NCI-H1694 (cell line): ENCODE results near the gene PSMA8.
"Not testable (repeated sequence)": the region's sequence is repeated elsewhere in the genome, so short reads cannot be mapped to it uniquely, and the experiment has no call there.

Experiments
- DNase-seq: peaks from one replicate; lab custom pipeline; 2025; lab: John Stamatoyannopoulos, UW

Gene PSMA8

DNA sequence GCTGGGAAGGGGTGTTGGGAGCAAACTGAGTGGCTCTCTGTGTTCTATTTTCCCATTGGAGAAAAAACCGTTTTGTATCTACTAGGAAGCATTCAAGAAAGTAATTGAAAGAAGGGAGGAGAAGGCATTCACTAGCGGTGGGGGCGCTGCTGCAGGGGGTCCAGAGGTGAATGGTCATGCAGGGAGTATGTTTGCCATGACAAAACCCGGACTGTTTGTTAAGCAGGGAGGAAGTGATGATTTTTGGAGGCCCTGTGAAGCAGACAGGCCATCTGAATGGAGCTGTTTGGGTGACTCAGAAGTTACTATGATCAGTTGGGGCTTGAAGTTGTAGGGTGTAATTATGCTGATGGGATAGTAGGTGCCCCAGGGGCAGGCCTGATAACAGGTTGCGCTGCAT, 99.5 kb downstream of the PSMA8 start:
- no peak for DNase-seq

DNA sequence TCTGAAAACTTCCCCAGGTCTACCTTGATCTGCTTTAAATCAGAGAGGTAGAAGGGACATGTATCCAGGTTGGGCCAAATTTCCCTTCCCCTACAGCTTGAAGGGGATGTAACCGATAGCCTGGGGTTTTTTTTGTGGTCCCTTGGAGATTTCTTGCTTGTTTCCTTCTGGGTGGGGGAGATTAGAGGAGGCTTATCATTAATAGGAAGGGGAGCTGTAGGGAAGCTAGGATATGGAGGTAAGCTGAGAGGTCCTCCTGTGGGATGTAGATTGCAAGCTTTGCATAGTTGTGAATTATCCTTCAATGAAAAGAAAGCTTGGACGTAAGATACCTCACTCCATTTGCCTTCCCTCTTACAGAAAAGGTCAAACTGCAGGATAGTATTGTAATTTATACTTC, 103.7 kb downstream of the PSMA8 start:
- DNase-seq = not testable (repeated sequence)

DNA sequence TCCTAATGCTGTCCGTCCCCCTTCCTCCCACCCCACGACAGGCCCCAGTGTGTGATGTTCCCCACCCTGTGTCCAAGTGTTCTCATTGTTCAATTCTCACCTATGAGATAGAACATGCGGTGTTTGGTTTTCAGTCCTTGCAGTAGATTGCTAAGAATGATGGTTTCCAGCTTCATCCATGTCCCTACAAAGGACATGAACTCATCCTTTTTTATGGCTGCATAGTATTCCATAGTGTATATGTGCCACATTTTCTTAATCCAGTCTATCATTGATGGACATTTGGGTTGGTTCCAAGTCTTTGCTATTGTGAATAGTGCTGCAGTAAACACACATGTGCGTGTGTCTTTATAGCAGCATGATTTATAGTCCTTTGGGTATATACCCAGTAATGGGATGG, 105.0 kb downstream of the PSMA8 start:
- not testable (repeated sequence) for DNase-seq

DNA sequence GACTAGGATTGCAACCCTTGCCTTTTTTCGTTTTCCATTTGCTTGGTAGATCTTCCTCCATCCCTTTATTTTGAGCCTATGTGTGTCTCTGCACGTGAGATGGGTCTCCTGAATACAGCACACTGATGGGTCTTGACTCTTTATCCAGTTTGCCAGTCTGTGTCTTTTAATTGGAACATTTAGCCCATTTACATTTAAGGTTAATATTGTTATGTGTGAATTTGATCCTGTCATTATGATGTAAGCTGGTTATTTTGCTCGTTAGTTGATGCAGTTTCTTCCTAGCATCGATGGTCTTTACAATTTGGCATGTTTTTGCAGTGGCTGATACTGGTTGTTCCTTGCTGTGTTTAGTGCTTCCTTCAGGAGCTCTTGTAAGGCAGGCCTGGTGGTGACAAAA, 108.7 kb downstream of the PSMA8 start:
- DNase-seq = not testable (repeated sequence)
